ENCODE measurements around the gene KIRREL3.

The KIRREL3 gene

DNA sequence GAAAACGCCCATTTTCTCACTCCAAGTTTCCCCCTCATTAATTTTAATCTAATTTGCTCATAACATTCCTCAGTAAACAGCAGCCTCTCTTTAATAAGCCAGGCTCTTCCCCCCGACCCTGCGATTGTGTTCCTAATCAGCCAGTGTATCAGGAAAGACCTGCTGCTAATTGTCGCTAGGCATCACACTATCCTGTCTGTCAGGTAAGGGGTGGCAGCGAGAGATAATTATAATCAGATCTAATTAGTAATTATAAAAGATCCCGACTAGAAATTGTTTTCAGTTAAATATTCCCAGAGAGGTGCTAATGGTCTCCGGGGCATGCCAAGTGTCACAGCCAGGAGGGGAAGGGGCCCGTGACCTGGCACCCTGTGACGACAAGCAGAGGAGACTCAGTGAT, 502.3 kb downstream of the KIRREL3 start:
- DNase-seq: no peak

DNA sequence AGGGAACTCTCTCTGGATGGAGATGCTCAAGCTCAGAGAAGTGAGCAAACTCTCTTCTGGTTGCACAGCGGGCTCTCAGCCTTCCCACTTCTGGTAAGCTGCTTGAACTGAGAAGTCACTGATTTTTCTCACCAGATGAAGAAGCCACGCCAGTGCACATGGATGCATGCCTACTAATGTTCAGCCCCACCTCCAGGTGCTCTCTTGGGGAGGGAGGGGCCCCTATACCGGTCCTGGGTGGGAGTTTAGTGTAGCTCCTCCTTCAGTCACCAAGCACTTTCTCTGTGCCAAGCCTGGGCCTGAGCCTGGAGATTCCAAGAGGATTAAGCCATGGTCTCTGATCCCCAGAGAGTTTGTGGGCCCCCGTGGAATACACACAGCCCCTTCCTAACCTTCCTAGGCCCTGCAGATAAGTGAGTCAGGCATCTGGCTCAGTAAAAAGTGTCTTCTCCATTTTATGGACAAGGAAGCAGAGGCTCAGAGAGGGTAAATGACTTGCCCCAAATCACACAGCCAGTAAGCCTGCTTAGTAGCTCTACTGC, 502.9 kb downstream of the KIRREL3 start:
- no peak for DNase-seq

DNA sequence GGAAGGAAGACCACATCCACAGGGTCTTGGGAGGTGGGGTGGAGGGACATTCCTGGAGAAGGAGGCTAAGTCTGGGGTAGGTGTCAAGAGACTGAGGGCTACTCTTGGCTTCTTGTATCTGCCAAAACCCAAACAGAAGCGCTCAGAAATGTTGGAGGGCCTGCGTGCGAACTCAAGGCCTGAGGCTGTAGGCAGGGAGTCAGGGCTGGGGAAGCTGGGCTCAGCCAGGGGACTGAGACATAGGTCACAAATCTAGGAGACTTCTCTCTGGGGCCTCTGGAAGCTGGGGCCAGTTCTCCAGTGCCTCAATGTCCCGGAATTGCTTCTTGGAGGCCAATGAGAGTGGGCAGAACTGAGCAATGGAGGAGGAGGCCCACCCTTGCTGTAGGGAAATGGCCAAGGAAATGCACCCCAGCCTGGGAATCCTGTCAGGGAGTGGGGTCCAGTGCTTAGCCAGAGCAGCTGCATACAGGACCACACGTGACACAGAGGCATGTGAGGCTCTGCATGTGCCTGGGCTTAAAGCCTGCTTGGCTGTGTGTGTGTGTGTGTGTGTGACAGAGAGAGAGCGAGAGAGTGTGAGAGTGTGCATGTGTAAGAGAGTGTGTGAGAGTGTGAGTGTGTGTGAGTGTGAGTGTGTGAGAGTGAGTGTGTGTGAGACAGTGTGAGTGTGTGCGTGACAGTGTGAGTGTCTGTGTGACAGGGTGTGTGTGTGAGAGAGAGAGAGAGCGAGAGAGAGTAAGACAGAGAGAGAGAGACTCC, 503.8 kb downstream of the KIRREL3 start:
- no peak for DNase-seq

DNA sequence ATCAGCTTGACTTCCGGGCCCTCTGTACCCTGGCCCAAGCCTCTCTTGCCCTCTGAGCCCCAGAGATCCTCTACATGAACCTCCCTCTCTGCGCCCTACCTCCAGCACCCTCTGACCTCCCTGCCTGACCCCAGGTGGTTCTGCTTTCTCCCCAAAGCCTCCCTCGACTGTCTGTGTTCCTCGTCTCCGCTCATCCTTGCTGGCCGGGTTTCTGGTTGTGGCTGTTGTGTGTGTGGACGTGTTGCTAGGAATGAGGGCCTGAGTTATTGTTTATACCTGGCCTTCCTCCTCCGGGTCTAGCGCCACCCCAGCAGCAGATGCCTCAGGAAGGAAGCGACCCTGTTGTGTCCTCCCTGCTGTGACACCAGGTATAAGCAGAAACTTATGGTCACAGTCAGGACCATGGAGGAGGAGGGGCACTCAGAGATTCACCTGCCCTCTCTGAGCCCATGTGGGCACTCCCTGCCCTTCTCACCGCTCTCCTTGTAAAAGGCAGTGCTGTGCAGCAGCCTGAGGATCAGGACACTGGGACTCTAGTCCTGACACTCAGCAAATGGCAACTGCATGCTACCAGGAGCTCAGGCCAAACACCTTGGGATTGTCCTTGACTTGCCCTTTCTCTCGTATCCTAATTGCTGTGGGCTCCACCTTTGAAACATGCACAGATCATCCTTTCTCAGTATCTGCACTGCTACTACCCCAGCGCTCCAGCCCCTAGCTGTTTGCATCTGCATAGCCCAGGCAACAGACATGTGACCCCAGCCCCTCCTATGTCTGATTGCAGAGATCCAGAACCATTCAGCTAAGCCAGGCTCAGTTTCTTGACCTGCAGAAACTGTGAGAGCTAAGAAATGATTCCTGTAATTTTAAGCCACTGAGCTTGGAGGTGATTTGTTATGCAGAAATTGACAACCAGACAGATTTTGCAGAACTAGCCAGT, 505.0 kb downstream of the KIRREL3 start:
- DNase-seq: no peak

DNA sequence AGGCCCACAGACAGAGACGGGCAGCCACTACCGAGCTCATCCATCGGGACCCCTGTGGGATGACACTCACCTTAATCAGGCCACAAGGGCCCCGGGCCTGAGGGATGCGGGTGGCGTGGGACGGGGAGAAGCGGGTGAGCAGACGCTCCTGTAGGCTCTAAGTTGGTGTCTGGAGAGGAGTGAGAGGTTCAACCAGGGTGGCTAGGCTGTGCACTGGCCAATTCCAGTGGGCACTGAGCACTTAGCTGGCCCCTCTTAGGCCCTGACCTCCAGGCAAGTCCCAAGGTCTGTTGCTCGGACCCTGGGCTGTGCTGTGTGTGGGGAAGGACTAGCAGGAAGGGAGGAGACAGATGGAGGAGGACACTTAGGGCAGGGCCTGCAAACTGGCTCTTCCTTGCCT, 505.7 kb downstream of the KIRREL3 start:
- no peak for DNase-seq

DNA sequence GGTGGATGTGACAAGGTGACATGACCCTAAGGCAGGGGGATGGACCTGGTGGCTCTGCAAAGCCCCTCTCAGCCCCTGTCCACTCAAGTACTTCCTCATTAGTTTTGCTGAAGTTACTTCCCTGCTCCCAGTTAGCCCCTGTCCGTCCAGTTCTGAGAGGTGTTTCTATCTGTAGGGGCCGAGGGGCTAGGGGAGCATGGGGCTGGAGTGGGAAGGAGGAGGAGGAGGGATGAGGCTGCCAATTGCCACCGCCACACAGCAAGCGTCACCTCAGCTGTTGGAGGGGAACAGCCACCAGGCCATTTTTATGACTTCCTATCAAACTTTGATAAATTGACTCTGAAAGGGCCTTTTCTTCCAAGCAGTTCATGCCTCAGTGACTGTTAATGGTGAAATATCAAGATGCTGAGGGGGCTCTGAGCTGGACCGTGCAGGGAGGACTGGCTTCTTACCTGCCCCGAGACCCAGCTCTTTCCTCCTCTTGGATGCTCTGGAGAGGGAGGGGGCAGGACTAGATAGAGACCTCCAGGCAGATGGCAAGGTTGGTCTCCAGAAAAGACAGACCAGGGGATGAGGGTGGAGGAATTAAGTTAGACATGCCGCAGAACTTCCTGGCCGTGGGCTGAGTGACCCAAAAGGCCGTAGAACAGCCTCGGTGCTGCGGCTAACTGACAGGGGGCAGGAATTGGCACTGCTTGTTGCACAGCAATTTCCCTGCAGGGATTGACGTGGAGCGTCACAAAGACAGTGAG, 508.1 kb downstream of the KIRREL3 start:
- DNase-seq: no peak

DNA sequence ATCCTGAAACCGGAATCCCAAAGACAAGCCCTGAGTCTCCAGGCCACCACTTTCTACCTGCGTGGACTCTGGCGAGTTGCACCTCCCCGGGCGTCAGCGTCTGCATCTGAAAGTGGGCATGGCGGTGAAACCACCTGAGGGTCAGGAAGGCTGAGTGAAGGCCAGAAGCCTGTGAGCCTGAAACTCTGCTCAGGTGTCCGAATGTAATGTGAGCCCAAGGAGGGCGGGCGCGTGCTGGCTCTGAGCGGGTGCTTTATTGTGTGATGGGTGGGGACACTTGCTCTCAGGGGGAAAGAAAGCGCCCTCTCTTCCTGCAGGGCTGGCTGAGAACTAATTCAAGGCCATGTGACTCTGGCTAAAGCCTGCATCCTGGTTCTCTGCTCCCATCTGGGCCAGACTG, 509.5 kb downstream of the KIRREL3 start:
- DNase-seq: no peak

DNA sequence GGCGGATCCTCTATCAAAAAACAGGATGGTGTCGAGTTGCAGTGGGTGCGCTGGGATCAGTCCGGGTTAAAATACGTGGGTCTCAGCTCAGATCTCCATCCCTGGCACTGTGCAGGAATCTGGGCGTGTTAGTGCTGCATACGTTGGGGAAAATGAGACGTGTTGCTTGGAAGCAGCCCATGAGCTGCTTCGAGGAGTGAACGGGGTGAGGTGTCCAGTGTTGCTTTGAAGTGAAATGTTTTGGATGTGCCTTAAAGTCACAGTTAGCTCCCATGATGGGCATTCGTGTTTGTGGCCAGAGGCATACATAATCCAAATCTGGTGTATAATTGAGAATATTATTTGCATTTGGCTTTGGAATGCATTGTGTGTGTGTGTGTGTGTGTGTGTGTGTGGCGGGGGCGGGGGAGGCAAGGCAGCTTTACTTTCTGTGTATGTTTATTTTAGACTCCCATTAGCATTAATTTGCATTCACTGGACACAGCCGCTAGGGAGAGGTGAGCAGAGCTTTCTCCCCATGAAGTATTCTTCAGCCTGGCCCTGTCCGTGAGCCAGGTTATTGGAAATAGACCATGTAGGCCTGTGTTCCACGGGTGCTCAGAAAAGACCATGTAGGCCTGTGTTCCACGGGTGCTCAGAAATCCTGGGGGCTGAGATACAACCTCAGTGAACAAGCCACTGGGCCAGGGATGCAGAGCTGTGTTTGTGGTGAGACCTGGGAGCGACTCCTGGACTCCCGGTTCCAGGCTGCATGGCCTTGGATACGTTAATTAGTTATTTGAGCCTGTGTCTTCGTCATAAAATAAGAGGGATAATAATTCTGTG, 510.5 kb downstream of the KIRREL3 start:
- DNase-seq: no peak

DNA sequence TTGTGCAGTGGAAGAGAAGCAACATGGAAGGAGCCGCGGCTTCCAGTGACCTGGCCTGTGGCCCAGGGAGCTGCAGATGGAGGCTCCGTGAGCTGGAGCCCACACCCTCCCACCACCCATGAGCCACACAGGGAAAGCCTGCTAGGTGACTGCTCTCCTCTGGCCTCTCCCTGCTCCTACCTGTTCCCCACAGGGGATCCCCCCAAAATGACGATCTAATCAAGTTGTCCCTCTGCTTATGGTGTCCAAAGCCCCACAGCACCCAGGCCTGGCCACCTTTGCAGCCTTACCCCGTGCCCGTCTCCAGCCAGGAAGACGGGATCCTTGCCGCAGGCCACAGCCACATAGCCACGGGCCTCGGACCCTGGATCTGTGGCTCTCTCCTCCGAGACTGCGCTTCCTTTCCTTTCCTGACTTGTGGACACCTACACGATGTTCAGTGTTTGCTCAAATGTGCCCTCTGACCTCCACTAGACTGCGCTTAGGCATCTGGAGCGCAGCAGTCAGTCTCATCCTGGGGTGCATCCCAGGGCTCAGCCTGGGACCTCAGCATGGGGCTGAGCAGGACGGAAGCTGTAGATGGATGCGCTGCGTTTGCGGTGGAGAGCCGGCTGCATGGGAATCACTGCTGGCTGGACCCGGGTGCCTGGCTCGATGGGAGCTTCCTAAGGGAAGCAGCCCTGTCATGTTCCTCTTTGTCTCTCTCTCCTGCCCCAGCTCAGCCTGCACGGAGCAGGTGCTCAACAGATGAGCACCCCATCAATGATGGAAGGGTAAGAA, 511.8 kb downstream of the KIRREL3 start:
- no peak for DNase-seq

DNA sequence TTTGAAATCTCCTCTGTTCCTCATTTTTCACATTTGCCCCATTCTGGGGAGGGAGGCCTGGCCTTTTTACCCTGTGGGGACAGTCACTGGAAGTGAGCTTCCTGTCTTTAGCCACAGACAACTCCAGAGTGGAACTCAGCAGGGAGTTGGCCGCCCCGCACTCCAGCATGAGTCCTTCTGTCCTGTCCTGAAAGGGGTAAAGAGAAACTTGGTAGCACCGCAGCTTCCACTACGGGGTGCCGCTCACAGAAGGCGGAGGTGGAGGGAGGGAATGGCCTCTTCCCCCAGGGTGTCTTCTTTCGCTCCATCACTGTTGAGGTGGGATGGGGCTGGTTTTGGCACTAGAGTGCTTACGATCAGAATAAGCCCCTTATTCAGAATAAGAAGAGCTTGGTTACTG, 512.9 kb downstream of the KIRREL3 start:
- no peak for DNase-seq

DNA sequence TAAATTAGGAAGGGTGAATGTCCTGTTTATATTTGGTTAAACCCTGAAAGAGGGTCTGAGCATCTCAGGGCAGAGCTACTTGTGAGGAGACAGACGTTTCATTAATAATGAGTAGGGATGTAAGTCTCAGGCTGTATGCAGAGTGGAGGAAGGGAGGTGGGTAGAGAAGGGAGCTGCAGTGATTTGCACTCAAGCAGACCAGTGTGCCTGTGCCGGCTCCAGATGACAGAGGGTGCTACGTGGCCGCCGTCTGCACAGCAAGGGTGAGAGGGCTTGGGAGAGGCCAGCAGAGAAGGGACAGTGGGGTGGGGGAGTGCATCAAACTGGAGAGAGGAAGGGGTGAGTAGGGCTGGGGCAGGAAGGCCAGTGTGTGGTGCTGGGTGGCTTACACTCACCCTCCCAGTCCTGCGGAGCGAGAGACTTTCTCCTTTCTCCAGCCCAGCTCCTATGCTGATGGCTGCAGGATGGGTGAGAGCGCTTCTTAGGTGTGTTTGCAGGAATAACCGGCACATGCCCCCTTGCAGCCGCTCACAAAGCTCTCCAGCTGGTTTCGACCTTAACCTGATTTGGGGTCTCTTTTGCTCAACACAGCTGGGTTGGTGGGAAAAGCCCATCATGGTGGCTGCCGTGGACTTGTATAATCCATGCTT, 514.5 kb downstream of the KIRREL3 start:
- DNase-seq: no peak

DNA sequence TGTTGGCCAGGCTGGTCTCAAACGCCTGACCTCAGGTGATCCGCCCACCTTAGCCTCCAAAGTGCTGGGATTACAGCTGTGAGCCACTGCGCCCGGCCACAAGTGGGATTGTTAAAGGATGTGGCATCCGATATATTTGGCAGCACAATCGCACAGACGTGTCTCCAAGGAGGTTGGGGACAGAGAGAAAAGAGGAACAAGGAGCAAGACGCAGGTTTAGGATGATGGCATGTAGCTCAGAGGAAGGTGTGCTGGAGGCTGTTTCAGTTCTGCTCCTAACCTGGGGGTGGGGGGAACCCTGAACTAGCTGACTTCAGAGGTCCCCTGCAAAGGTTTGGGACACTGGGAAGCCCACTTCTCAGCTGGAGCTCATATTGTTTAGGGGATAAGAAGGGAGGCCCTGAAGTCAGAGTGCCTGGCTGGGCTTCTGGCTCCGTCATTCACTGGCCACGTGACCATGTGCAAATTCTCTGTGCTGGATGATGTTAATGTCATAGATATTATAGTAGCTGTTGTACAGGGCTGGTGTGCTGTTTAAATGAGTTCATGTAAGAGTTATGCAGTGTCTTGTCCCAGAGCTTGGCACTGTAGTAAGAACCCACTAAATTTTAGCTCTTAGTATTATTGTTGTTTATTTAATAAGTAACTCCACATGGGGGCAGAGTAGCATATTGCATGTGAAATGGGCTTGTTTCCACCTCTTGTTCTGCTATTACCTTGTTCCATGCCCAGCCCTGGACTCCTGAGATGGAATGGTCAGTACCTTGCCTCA, 515.4 kb downstream of the KIRREL3 start:
- no peak for DNase-seq

DNA sequence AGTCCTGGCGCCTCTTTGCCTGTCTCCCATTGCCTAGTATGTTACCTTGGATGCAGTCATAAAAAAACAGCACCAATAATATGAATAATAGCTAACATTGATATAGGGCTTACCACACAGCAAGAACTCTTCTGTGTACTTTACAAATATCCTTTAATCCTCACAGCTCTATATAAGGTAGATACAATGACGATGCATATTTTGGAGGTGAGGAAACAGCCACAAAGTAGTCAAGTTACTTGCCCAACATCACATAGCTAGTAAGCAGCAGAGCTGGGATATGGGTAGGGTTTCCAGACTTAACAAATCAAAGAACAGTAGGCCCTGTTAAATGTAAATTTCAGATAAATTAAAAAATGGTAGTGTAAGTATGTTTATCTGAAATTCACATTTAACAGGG, 516.3 kb downstream of the KIRREL3 start:
- DNase-seq: no peak

DNA sequence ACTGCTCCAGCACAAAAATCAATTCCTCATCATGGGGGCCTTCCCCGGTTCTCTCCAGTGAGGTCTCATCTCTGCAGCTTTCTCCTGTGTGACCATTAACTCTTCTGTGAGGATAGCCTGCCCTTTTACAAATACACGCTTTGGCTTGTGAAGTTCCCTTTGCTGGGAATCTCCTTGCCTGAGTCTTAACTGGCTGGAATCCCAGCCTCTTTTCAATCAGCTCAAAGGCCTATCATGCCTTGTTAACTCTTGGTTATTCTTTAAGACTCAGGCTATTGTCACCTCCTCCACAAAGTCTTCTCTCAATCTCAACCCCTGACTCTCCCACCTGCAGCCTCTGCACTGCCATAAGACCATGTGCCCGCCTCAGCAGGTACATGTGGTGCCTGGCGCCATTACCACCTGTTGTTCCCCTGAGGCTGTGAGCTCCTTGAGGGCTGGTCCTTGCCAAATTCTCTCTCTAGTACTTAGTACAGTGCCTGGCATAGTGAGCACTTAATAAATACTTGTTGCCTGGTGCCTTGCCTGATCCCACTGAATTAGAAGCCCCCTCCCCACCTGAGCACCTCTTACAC, 516.9 kb downstream of the KIRREL3 start:
- DNase-seq: no peak

DNA sequence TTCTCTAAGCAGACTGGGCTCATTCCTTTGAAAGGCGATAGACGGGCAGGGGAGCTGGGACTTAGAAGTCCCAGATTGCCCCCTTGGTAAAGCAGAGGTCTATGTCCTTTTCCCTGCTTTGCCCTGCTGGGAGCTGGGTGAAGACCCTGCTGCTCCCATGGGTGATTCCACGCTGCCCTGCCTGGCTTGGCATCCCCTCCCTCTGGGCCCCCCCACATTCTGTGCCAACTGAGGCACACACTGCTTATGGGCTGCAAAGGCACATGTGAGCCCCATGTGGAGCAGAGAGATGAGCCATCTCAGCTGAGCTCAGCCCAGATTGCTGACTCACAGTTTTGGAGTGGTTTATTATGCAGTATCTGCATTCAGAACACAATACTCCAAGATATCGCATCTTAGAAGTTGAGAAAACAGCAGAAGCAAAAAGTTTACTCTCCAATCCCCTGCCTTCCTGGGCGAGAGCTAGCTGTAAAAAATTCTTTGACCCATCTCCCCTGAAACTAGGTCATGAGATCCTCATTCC, 517.9 kb downstream of the KIRREL3 start:
- no peak for DNase-seq

DNA sequence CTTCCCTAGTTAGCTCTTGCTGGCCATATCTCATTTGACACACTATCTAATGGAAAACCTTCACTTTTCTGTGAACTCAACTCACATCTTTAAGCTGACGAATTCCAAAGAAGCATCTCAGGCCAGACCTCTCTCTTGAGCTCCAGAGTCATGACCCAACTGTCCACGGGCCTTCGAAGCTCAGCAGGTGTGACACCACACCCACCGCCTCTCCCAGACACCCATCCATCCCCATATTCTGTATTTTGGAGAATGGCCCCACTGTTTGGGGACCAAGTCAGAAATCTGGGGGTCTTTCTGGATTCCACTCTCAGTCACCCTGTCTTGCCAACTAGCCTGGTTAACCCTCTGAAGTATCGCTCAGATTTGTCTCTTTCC, 519.3 kb downstream of the KIRREL3 start:
- DNase-seq: no peak

DNA sequence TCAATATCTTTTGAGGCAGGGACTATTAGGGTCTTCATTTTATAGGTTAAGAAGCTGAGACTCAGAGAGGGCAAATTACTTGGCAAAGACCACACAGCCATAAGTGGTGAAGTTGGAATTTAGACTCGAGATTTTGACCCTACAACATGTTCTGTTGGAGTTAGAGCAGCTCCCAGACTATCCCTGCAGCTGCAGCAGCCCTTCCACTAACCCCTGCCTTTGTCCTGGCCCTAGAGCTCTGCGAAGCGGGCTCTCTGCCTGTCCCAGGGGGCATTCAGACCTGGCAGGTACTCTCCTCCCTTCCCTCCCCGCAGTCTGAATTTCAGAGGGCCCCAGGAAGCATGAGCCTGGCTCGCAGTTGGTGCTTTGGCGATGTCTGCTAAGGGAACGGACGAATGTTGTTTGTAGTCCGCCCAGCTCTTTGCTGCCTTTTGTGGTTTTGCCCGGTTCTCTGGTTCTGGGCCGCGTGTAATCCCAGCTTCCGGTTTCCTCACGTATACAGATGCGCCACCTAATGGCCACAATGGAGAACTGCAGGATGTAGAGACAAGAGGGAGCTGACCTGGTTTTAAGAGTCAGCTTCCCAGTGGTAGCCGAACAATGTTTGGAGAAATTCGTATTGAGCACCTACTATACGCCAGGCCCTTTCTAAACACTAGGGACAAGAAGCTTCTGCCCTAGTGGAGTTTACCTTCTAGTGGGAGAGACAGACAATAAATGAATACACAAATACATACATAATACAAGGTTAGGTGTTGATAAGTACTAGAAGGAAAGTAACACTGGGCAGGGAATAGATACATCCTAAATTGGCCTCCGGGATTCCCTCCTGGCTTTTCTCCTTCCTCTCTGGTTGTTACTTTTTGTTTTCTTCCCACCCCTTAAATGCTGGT, 519.9 kb downstream of the KIRREL3 start:
- DNase-seq: peak; percentile 61 to 66

DNA sequence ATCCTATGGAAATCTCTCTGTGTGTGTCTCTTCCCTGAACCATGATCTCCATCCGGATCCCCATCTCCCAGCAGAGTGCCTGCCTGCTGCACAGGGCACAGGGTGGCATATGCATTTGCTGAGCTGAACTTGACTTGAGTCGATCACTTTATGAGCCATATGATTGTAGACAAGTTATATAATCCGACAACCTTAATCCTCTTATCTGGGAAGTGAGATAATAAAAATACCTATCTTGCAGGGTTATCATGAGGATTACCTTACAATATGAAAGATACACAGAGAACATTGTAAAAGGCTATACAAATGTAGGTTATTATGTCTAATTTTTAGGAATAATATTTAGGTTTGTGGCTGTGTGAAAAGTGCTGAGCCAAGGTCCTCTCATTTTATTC, 520.6 kb downstream of the KIRREL3 start:
- no peak for DNase-seq

Measured in activated CD4-positive, alpha-beta T cell treated with anti-CD3 and anti-CD28 coated beads for 4 hours (primary cell).